GM12878 (cell line): ENCODE data around the gene TRIB2. TPM values are rescaled to one million over a fixed set of nuclear protein-coding genes. Genes with fewer than 3 reads are reported as not detected.

Experiments used
- ATAC-seq: fragments of 200-7000 bp; cut with Tn5 transposase; 3 replicates; pipeline ENCODE4 v1.9.1; 2020; ENCODE audit warnings: mild to moderate bottlenecking, moderate library complexity
- BruUV-seq: library from RNA; stranded (reverse); fragments of 400-500 nt; replicated peaks from 2 replicates; lab custom pipeline; 2021; lab: Mats Ljungman, UMichigan
- CTCF ChIA-PET: fragments of 300-600 bp; sonication (Branson Sonifier 250); formaldehyde crosslinking; extraction: SDS; loops from one replicate; lab custom pipeline; 2021; ENCODE audit warnings: inconsistent platforms; lab: Yijun Ruan, JAX
- POLR2A ChIA-PET: fragments of 350-600 bp; formaldehyde crosslinking; extraction: SDS; loops from one replicate; lab custom pipeline; 2021; ENCODE audit warnings: inconsistent platforms; lab: Charles Lee
- RAD21 ChIA-PET: fragments of 300-600 bp; sonication (Branson Sonifier 250); formaldehyde crosslinking; loops from one replicate; lab custom pipeline; 2023; ENCODE audit warnings: antibody characterized with exemption; ENCODE audit not compliant: unreplicated experiment; lab: Charles Lee
- SMC1A ChIA-PET: fragments of 300-600 bp; sonication (Branson Sonifier 250); formaldehyde crosslinking; loops from one replicate; lab custom pipeline; 2023; ENCODE audit not compliant: unreplicated experiment, uncharacterized antibody; lab: Charles Lee
- DNase-seq: peaks from one replicate; pipeline ENCODE4 v3.0.0-alpha.2; 2011; ENCODE audit warnings: low read depth, low spot score
- FAIRE-seq: peaks from 3 replicates; lab custom pipeline; 2011; peaks lifted over from hg19 to GRCh38; lab: Jason Lieb, UNC
- H2AFZ ChIP-seq: 2 replicates; pipeline ENCODE4 v1.6.0; 2011; ENCODE audit warnings: low read depth, low read length, control low read depth; ENCODE audit not compliant: control insufficient read depth
- H3K27ac ChIP-seq: 2 replicates; pipeline ENCODE4 v1.5.1; 2011; ENCODE audit warnings: control low read depth; ENCODE audit not compliant: control insufficient read depth, insufficient read depth
- H3K27me3 ChIP-seq, 2 experiments: replicated peaks in 1 of 2; 2 replicates each; pipeline versions ENCODE4 v1.6.0 to v1.6.1; 2011; ENCODE audit warnings: low read length in 1 of 2; ENCODE audit not compliant: control insufficient read depth in 2 of 2, insufficient read depth in 2 of 2
- H3K36me3 ChIP-seq, 2 experiments: 2 replicates each; pipeline ENCODE4 v1.5.1; 2011; ENCODE audit warnings: low read length in 1 of 2; ENCODE audit not compliant: control insufficient read depth in 2 of 2, insufficient read depth in 2 of 2
- H3K4me1 ChIP-seq: 2 replicates; pipeline ENCODE4 v1.6.1; 2011; ENCODE audit warnings: mild to moderate bottlenecking, low read length, moderate library complexity, mixed read lengths; ENCODE audit not compliant: control insufficient read depth, insufficient read depth
- H3K4me2 ChIP-seq: 2 replicates; pipeline ENCODE4 v1.6.0; 2011; ENCODE audit warnings: control low read depth; ENCODE audit not compliant: control insufficient read depth, insufficient read depth
- H3K4me3 ChIP-seq: fragments of 200-600 bp; sonication (generic); 2 replicates; pipeline ENCODE4 v1.5.1; 2016
- H3K79me2 ChIP-seq: 2 replicates; pipeline ENCODE4 v1.6.0; 2011; ENCODE audit warnings: low read length; ENCODE audit not compliant: control insufficient read depth, insufficient read depth
- H3K9ac ChIP-seq: 2 replicates; pipeline ENCODE4 v1.8.0; 2011; ENCODE audit warnings: low read length, control low read depth, mixed read lengths; ENCODE audit not compliant: control insufficient read depth, insufficient read depth
- H3K9me3 ChIP-seq: replicated peaks from 3 replicates; pipeline ENCODE4 v1.5.1; 2011; ENCODE audit warnings: mild to moderate bottlenecking, low read length; ENCODE audit not compliant: control insufficient read depth, insufficient read depth
- H4K20me1 ChIP-seq: 2 replicates; pipeline ENCODE4 v1.6.0; 2011; ENCODE audit not compliant: control insufficient read depth, insufficient read depth
- BCL11A ChIP-seq: IDR thresholded peaks from 2 replicates; pipeline ENCODE4 v1.6.1; 2011; ENCODE audit warnings: low read depth, low read length
- ESRRA ChIP-seq: IDR thresholded peaks from 2 replicates; pipeline ENCODE4 v1.6.1; 2012; ENCODE audit warnings: mild to moderate bottlenecking, low read length, improper control_type of control experiment
- IKZF2 ChIP-seq, 2 experiments: fragments of 450-650 bp; IDR thresholded peaks; 2 replicates each; pipeline ENCODE4 v1.6.1; 2017; ENCODE audit warnings: mild to moderate bottlenecking in 2 of 2, moderate library complexity in 2 of 2
- NR2F1 ChIP-seq: fragments of 450-650 bp; conservative IDR thresholded peaks from 2 replicates; pipeline ENCODE4 v1.6.1; 2017; ENCODE audit warnings: mild to moderate bottlenecking
- POU2F2 ChIP-seq: IDR thresholded peaks from 3 replicates; pipeline ENCODE4 v1.6.1; 2011; ENCODE audit warnings: low read depth, mild to moderate bottlenecking, low read length, borderline replicate concordance
- RAD21 ChIP-seq: IDR thresholded peaks from 2 replicates; pipeline ENCODE4 v1.6.1; 2011; ENCODE audit warnings: mild to moderate bottlenecking, low read depth, low read length, moderate library complexity; ENCODE audit not compliant: insufficient read depth
- REST ChIP-seq: IDR thresholded peaks from 2 replicates; pipeline ENCODE4 v1.6.1; 2012; ENCODE audit warnings: mild to moderate bottlenecking, low read depth, low read length
- SKIL ChIP-seq: fragments of 450-650 bp; IDR thresholded peaks from 2 replicates; pipeline ENCODE4 v1.6.1; 2017; ENCODE audit warnings: mild to moderate bottlenecking, low read depth, inconsistent platforms; ENCODE audit not compliant: poor library complexity, severe bottlenecking
- SUZ12 ChIP-seq: fragments of 200-600 bp; sonication (generic); IDR thresholded peaks from one replicate; pipeline ENCODE4 v1.6.1; 2018; ENCODE audit warnings: antibody characterized with exemption, mild to moderate bottlenecking; ENCODE audit not compliant: unreplicated experiment
- TCF12 ChIP-seq: IDR thresholded peaks from 2 replicates; pipeline ENCODE4 v1.6.1; 2011; ENCODE audit warnings: low read depth, mild to moderate bottlenecking, low read length
- ZBTB33 ChIP-seq: fragments of 450-650 bp; IDR thresholded peaks from 2 replicates; pipeline ENCODE4 v1.6.1; 2017; ENCODE audit warnings: mild to moderate bottlenecking
- ZNF207 ChIP-seq: fragments of 450-650 bp; IDR thresholded peaks from 2 replicates; pipeline ENCODE4 v1.6.1; 2014; ENCODE audit warnings: antibody characterized with exemption, mild to moderate bottlenecking, borderline replicate concordance
- ZNF24 ChIP-seq: fragments of 450-650 bp; IDR thresholded peaks from 2 replicates; pipeline ENCODE4 v1.6.1; 2017; ENCODE audit warnings: antibody characterized with exemption, mild to moderate bottlenecking
- ZNF274 ChIP-seq: IDR thresholded peaks from one replicate; pipeline ENCODE4 v1.8.0; 2011; ENCODE audit not compliant: insufficient read length, insufficient read depth
- ZZZ3 ChIP-seq: IDR thresholded peaks from 2 replicates; pipeline ENCODE4 v1.6.1; 2011; ENCODE audit warnings: low read depth; ENCODE audit not compliant: control insufficient read depth, insufficient read length
- WGBS: methylation state at CpG from one replicate; pipeline ENCODE4 v1.1.6; 2016; ENCODE audit warnings: low lambda C conversion rate; ENCODE audit not compliant: insufficient replicate concordance, insufficient coverage; ENCODE audit errors: missing lambda C conversion rate; 5-methylcytosine and 5-hydroxymethylcytosine counted together
- in situ Hi-C: fragments of 300-500 bp; cut with MboI; formaldehyde crosslinking; loops from 9 replicates; pipeline ENCODE4 v1.14.3; 2018; ENCODE audit warnings: mixed read lengths
- intact Hi-C: fragments of 100-400 bp; cut with micrococcal nuclease; formaldehyde crosslinking; loops from one replicate; pipeline ENCODE4 v1.14.2; 2022; ENCODE audit not compliant: unreplicated experiment
- polyA plus RNA-seq, 11 experiments: library from polyadenylated mRNA; depleted of rRNA in 4 of 11; unstranded in 6 of 11; stranded (reverse) in 5 of 11; fragments of >200 nt; fragmentation: Nextera tagmentation in 4 of 11; fragmentation: Illumina TruSeq in 1 of 11; extraction: Ambion mirVana in 4 of 11; extraction: Trizol in 1 of 11; gene quantifications; 1 replicate in 1 of 11; 2 replicates in 10 of 11; pipeline versions ENCODE4 v1.2.1 to v1.2.3, GENCODE V29; 2011 to 2016; ENCODE audit warnings: inconsistent platforms in 2 of 11, missing spikeins in 2 of 11, low read depth in 1 of 11
- total RNA-seq, 4 experiments: library from RNA; depleted of rRNA in 3 of 4; stranded (reverse); fragments of >200 nt in 3 of 4; fragmentation: Illumina TruSeq in 1 of 4; extraction: Trizol in 1 of 4; gene quantifications; 2 replicates each; pipeline versions ENCODE4 v1.2.1 to v1.2.3, GENCODE V29; 2013 to 2021

Gene TRIB2
- total and polyA plus RNA-seq, 10 of the 15 experiments (the other 5 are each of a cell fraction or from before 2014, with no cell fraction given), result 1.6 to 9.2 (median 5.2) TPM

- CTCF ChIA-PET, result interaction anchor here (0.7 to 0.8 kb wide), 2 partner anchors 207 to 895 kb away, joined by 3 read pairs; no protein-coding TSS in a partner anchor
- no peak overlapping the region for H3K27ac ChIP-seq
- intact Hi-C loops, result loop anchor here (10.0 kb wide), 1 partner anchor 679 kb away; no protein-coding TSS in a partner anchor
- no peak overlapping the region for H3K9ac ChIP-seq
- 0 out of 2 replicates have a peak, but pooled peaks cover 2% of the 10 kb centered on the region for H4K20me1 ChIP-seq
- H3K4me1 ChIP-seq, result peaks cover 14% of the 10 kb centered on the region
- no peak overlapping the region for H3K4me2 ChIP-seq
- peaks cover 0 to 8% of the 10 kb centered on the region in 2 experiments; a peak in 2 of 4 replicates for H3K27me3 ChIP-seq
- TF ChIP-seq TCF12 (no peak), IKZF2 (IDR thresholded peaks at IDR 0.05) (no peak), BCL11A (no peak), SUZ12 (no peak), POU2F2 (no peak), ZNF274 (no peak), ZZZ3 (no peak), REST (no peak), NR2F1 (no peak), SKIL (no peak), ZNF207 (no peak), ESRRA (no peak), ZBTB33 (no peak), ZNF24 (no peak), RAD21 (no peak)
- TF ChIP-seq, all 136 proteins: peak for 0
- Histone ChIP-seq H2AFZ (no peak overlapping the region), H3K9me3 (no peaks in the 10 kb centered on the region), H3K79me2 (no peaks in the 10 kb centered on the region), H3K4me3 (no peak overlapping the region), H3K36me3 (no peaks in the 10 kb centered on the region; a peak in 1 of 4 replicates)
- BruUV-seq, result no TSS peak
- no peak for DNase-seq
- no peak for ATAC-seq
- POLR2A ChIA-PET, result no interaction called here
- no peak for FAIRE-seq
- RAD21 ChIA-PET, result no interaction called here
- 65% methylated on average over 8 of the region's 8 CpGs for WGBS
- SMC1A ChIA-PET, result interaction anchor here (1.0 kb wide), 1 partner anchor 283 kb away, joined by 4 read pairs; no protein-coding TSS in a partner anchor
- in situ Hi-C loops, result no loop called here
Measured at GRCh38 chr2:12723736-12724463, 7.2 kb downstream of the TRIB2 start.
